GM19395 (cell line): Measurements from ENCODE around the gene ASMT.
"Not testable (repeated sequence)": the region's sequence is repeated elsewhere in the genome, so short reads cannot be mapped to it uniquely, and the experiment has no call there.

Source experiments
- ATAC-seq: cut with Tn5 transposase; IDR thresholded peaks from one replicate; pipeline ENCODE4 v1.9.1; 2021; ENCODE audit warnings: mild to moderate bottlenecking, moderate library complexity; ENCODE audit not compliant: unreplicated experiment

The ASMT gene

DNA sequence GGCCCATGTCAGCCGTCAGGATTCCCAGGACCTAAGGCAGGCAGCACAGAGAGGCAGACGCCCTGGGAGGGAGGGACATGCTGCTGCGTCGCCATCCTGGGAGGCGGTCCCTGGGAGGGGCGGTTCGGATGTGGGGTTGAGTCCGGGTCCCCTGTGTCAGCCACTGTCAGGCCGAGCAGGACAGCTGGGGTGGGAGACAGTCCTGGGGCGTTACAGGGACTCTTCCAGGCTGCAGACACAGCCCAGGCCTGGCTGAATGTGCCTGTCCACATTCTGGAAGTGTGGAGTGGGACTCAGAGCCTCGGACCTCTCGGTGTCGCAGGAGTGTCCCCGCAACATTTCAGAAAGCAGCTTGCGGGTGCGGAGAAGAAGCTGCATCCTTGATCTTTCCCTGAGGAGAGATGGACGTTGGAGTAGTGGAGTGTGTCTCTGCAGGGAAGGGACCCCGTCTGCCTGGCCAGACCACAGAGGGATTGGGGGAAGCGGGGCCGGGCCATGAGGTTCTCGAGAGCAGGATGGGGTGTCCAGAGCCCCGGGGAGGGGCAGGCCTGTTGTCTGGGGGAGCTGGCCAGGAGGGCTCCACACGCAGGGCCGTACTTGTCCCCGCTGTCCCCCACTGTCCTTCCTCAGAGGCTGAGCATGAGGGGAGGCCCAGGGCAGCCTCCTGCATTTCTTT lies 17.4 kb upstream of the ASMT start:
- ATAC-seq: no peak

- ATAC-seq: peak; percentile 50
Observed at GRCh38 chrX:1598021-1598875, 16.6 kb upstream of the ASMT start.

DNA sequence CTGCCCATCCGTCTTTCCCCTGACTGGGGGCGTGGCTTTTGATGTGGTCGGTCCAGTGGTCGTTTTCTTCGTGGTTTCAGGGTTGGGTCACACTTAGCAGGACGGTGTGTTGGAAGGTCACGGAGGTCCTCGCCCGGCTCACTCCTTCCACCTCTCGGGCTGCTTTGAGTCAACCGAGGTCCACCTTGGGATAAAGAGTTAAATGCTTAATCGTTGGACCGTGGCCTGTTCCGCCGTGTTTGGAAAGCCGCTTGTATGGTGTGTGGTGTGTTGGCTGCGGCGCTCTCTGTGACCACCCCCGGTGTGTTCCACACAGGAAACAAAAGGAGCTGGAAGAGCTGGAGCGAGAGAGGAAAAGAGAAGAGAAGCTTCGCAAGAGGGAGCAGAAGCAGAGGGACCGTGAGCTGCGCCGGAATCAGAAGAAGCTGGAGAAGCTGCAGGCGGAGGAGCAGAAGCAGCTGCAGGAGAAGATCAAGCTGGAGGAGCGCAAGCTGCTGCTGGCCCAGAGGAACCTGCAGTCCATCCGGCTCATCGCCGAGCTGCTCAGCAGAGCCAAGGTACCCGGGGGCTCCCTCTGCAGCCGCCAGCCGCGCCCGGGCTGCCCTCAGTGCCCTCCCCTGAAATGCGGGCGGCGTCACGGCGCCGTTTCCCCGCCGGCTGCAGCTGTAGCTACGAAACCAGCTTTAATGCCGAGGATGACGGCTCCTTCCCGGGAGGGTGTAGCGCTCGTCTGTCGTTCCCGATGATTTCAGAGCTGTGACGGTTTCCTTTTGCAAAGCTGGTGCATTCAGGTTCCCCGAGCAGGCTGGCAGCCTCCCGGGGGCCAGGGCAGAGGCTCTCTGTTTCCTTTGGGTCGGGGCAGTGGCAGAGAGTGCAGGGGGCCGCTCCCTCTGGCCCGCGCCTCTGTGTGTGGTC lies 15.7 kb upstream of the ASMT start:
- no peak for ATAC-seq

- no peak for ATAC-seq
Observed at GRCh38 chrX:1599791-1600405, 15.0 kb upstream of the ASMT start.

GRCh38 chrX:1600406-1601050 lies 14.3 kb upstream of the ASMT start:
- ATAC-seq: no peak

GRCh38 chrX:1601051-1601767 lies 13.7 kb upstream of the ASMT start:
- ATAC-seq: no peak

GRCh38 chrX:1601768-1602085 lies 13.1 kb upstream of the ASMT start:
- no peak for ATAC-seq

- ATAC-seq: no peak
Observed at GRCh38 chrX:1602299-1602698, 12.6 kb upstream of the ASMT start.

DNA sequence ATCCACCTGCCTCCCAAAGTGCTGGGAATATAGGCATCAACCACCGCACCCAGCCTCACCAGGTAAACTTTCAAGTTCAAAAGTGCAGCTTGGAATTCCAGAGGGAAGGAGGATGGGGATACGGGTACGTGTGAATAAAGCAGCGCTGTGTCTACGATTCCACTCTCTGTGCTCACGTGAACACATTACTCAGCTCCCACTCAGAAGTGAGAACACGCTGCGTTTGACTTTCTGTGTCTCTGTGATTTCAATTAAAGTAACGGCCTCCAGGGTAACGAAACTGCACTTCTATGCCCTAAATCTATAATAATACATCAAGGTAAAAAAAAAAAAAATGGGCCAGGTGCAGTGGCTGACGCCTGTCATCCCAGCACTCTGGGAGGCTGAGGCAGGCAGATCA lies 8.4 kb upstream of the ASMT start:
- no peak for ATAC-seq

DNA sequence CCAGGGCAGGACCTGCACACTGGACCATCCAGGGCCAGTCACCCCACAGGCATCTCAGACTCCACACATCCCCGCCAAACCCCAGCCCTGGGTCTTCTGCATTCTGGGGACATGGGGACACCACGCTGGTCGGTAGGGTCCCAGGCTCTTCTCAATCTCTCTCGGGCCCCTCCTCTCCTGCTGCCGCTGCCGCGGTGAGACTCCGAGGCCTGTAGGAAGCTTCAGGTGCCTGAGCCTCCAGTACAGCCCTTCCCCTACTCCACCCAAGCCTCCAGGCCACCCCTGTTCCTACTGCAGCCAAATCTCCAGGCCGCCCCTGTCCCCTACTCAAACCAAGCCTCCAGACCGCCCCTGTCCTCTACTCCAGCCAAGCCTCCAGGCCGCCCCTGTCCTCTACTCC lies 5.5 kb upstream of the ASMT start:
- no peak for ATAC-seq

GRCh38 chrX:1609762-1610161 lies 5.1 kb upstream of the ASMT start:
- ATAC-seq: peak; percentile 25

DNA sequence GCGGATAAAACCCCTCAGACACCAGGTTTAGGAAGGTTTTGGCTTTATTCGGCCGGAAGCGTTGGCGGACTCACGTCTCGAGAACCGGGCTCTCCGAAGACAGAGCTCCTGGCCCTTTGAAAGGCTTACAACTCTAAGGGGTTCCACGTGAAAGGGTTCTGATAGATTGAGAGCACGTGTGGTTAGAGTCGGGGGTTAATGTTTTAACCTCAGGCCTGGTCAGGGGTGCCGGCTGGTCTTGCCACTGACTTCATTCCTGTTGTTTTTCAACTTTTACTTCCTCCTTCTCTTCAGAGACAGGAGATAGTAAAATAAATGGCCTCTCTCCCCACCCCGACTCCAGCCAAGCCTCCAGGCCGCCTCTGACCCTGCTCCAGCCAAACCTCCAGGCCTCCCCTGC lies 4.7 kb upstream of the ASMT start:
- peak; percentile 76 for ATAC-seq

DNA sequence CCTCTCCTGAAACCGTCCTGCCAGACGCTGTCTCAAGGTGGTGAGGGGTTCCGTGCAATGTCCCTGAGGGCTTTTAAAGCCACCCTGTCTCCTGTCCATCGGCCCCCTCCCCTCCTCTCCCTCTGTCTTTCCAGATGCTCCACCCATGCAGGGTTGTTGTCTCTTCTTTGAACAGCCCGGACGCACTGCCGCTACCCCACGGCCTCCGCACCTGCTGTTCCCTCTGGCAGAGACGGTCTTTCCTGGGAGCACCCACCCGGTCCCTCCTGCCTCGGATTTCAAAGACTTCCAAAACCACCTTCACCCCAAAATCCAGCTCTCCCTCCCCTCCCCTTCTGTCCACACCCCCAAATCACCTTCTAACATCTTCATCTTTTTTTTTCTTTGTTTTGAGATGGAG lies 4.1 kb upstream of the ASMT start:
- ATAC-seq: no peak

DNA sequence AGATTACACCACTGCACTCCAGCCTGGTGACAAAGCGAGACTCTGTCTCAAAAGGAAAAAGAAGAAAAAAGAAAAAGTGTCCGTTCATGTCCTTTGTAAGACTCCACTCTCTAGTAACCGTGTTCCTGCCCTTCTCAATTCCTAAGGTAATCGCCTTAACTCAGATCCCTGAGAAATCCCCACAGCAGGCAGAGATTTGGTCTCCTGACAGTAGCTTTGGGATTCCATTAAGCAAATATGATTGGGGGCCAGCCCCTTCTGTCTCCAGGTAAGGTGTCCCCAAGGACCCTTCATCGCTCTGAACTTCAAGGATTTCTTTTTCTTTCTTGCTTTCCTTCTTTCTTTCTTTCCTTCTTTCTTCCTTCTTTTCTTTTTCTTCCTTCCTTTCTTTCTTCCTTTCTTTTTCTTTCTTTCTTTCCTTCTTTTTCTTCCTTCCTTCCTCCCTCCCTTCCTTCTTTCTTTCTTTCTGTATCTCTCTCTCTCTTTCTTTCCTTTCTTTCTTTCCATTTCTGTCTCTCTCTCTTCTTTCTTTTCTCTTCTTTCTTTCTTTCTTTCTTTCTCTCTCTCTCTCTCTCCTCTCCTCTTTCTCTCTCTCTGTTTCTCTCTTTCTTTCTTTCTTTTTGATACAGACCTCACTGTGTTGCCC lies 2.1 kb upstream of the ASMT start:
- no peak for ATAC-seq

DNA sequence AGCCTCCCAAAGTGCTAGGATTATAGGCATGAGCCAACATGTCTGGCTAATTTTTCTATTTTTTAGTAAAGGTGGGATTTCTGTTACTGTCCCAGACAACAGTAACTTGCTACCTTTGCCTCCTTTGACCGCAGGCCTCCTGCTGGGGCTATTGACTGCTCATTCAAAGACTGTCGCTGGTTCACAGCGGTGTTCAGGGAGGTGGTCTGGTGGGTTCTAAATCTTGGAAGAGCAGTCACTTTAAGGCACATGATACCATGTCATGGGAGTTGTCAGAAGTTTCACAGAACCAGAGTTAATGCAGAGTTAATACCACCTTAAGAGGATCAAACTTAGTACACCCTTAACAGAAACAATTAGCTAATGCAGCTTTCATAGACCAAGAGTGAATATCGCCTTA lies 3.8 kb downstream of the ASMT start:
- ATAC-seq: no peak

DNA sequence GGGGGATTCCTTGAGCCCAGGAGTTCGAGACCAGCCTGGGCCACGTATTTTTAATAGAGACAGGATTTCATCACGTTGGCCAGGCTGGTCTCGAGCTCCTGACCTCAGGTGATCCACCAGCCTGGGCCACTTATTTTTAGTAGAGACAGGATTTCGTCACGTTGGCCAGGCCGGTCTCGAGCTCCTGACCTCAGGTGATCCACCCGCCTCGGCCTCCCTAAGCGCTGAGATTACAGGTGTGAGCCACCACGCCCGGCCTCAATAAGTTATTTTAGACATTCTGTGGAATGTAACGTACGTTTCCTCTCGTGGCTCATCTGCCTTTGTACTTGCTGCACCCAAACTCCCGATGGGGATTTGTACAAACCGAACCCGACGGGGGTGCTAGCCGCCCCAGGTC lies 8.8 kb downstream of the ASMT start:
- no peak for ATAC-seq

DNA sequence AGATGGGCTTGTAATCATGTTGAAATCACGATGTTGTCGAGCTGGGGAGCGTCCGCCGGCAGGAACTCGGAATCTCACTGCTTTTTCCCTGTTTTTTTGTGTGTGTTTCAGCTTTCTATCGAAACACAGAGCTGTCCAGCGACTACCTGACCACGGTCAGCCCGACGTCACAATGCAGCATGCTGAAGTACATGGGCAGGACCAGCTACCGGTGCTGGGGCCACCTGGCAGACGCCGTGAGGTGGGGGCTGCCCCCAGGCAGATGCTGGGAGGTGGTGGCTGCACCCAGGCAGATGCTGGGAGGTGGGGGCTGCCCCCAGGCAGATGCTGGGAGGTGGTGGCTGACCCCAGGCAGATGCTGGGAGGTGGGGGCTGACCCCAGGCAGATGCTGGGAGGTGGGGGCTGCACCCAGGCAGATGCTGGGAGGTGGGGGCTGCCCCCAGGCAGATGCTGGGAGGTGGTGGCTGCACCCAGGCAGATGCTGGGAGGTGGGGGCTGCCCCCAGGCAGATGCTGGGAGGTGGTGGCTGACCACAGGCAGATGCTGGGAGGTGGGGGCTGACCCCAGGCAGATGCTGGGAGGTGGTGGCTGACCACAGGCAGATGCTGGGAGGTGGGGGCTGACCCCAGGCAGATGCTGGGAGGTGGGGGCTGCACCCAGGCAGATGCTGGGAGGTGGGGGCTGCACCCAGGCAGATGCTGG lies 9.4 kb downstream of the ASMT start:
- not testable (repeated sequence) for ATAC-seq

DNA sequence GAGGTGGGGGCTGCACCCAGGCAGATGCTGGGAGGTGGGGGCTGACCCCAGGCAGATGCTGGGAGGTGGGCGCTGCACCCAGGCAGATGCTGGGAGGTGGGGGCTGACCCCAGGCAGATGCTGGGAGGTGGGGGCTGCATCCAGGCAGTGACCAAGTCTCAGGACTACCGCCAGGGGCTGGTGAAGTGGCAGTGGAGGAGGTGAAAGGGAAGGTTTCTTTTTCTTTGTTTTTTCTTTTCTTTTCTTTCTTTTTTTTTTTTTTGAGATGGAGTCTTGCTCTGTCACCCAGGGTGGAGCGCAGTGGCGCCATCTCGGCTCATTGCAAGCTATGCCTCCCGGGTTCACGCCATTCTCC lies 10.0 kb downstream of the ASMT start:
- not testable (repeated sequence) for ATAC-seq

- no peak for ATAC-seq
Observed at GRCh38 chrX:1629244-1629643, 14.4 kb downstream of the ASMT start.
